ENCODE data around the gene PADI1.

DNA sequence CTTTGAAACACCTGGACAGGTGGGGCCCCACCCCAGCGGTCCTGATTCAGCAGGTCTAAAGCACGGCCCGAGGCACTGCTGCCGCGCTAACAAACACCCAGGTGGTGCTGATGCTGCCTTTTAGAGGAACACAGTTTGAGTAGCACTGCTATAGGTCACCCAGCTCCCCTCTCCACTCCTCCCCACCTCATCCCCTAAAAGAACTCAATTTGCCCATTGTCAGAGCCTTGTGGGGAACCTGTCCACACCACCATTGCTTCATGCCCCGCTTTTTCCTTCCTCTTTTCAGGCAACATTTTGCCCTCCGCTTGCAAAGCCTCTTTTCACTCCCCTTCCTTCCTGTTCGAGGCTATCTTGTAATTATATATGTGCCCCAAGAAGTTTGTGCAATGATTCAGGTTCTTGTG lies 76.8 kb downstream of the PADI1 start:
- TF ChIP-seq POLR2A (IDR thresholded peaks at IDR 0.05): no peak
- TF ChIP-seq, protein P1, sequence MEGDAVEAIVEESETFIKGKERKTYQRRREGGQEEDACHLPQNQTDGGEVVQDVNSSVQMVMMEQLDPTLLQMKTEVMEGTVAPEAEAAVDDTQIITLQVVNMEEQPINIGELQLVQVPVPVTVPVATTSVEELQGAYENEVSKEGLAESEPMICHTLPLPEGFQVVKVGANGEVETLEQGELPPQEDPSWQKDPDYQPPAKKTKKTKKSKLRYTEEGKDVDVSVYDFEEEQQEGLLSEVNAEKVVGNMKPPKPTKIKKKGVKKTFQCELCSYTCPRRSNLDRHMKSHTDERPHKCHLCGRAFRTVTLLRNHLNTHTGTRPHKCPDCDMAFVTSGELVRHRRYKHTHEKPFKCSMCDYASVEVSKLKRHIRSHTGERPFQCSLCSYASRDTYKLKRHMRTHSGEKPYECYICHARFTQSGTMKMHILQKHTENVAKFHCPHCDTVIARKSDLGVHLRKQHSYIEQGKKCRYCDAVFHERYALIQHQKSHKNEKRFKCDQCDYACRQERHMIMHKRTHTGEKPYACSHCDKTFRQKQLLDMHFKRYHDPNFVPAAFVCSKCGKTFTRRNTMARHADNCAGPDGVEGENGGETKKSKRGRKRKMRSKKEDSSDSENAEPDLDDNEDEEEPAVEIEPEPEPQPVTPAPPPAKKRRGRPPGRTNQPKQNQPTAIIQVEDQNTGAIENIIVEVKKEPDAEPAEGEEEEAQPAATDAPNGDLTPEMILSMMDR (IDR thresholded peaks at IDR 0.05): no peak

Measured in body of pancreas (tissue), 4 donors.